Peyer's patch (tissue), 4 donors: ENCODE results near the gene MYO1D. TPM values are rescaled to one million over a fixed set of nuclear protein-coding genes. Genes with fewer than 3 reads are reported as not detected.
"Not testable (repeated sequence)": the region's sequence is repeated elsewhere in the genome, so short reads cannot be mapped to it uniquely, and the experiment has no call there.

Source experiments
- DNase-seq, 3 donors: peaks; one replicate each; pipeline ENCODE4 v3.0.0-alpha.2; 2017 to 2019
- H3K27ac ChIP-seq, 4 donors: fragments of 200-600 bp; sonication (generic); one replicate each; pipeline ENCODE4 v1.5.1; 2016 to 2019
- H3K27me3 ChIP-seq, 2 donors: fragments of 200-600 bp; sonication (generic); one replicate each; pipeline ENCODE4 v1.5.1; 2019
- H3K36me3 ChIP-seq, 3 donors: fragments of 200-600 bp; sonication (generic); one replicate each; pipeline ENCODE4 v1.5.1; 2016 to 2019
- H3K4me1 ChIP-seq, 4 donors: fragments of 200-600 bp; sonication (generic); one replicate each; pipeline ENCODE4 v1.5.1; 2016 to 2019
- H3K4me3 ChIP-seq, 4 donors: fragments of 200-600 bp; sonication (generic); 1 replicate in 3 of 4; 2 replicates in 1 of 4; pipeline ENCODE4 v1.5.1; 2016 to 2019; ENCODE audit warnings: mild to moderate bottlenecking in 1 of 4
- H3K9me3 ChIP-seq, 4 donors: fragments of 200-600 bp; sonication (generic); one replicate each; pipeline ENCODE4 v1.5.1; 2016 to 2019; ENCODE audit warnings: mild to moderate bottlenecking in 1 of 4
- POLR2A ChIP-seq, 2 donors: fragments of 450-650 bp; IDR thresholded peaks; one replicate each; pipeline ENCODE4 v1.5.1; 2017; ENCODE audit warnings: antibody characterized with exemption in 2 of 2, mild to moderate bottlenecking in 2 of 2, moderate library complexity in 2 of 2
- total RNA-seq, 4 donors: library from RNA; depleted of rRNA; stranded (reverse); fragments of >200 nt; gene quantifications; one replicate each; pipeline ENCODE4 v1.1.0, GENCODE V29; 2016
- TF ChIP-seq, protein P1 (sequence below), 6 experiments: fragments of 450-650 bp in 4 of 6; fragments of 200-600 bp in 2 of 6; sonication (generic) in 1 of 6; IDR thresholded peaks; one replicate each; pipeline ENCODE4 v1.5.1; 2017 to 2019; ENCODE audit warnings: antibody characterized with exemption in 6 of 6, mild to moderate bottlenecking in 3 of 6, moderate library complexity in 1 of 6

The MYO1D gene
- total RNA-seq, 4 donors from 2014 or later: 148 to 340 (median 328) TPM

DNA sequence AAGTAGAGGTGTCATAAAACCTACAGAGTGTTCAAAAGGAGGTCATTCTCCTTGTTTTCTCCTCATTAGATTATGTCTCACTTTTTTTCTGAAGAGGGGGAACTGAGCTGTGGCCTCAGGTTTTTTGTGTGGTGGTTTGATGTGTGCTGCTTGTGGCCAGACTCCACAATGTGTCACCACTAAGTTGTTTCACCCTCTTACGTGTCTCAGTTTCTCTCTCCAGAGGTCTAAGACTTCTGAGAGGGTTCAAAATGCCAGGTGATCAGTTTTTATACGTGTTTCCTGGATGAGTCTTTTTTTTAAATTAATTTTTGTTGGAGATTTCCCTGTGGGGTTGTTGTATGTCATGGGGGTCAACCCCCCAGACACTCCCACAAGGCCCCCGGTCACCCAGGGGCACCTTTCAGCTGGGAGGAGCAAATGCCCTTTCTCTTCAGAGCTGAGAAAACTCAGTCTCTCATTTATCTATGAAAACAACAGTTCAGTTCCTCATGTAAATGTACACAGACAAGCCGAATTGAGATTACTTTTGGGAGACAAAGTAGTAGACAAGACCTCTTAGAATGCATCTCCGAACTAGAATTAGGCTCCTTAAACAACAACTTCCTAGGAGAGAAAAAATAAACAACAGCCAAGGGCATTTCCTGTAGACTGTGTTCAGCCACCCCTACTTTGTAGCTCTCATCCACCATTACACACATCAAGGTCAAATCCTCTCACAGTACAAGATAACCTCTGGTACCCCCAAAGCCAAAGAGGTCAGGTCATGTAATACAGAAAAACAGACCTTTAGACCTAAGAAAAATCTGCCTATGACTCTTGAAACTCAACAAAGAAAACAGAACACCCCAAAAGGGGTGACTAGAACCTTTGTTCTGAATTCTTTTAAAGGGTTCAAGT, 27.1 kb upstream of the MYO1D start:
- no peak for DNase-seq
- no peaks in the 10 kb centered on the region for H3K36me3 ChIP-seq
- TF ChIP-seq, protein P1, sequence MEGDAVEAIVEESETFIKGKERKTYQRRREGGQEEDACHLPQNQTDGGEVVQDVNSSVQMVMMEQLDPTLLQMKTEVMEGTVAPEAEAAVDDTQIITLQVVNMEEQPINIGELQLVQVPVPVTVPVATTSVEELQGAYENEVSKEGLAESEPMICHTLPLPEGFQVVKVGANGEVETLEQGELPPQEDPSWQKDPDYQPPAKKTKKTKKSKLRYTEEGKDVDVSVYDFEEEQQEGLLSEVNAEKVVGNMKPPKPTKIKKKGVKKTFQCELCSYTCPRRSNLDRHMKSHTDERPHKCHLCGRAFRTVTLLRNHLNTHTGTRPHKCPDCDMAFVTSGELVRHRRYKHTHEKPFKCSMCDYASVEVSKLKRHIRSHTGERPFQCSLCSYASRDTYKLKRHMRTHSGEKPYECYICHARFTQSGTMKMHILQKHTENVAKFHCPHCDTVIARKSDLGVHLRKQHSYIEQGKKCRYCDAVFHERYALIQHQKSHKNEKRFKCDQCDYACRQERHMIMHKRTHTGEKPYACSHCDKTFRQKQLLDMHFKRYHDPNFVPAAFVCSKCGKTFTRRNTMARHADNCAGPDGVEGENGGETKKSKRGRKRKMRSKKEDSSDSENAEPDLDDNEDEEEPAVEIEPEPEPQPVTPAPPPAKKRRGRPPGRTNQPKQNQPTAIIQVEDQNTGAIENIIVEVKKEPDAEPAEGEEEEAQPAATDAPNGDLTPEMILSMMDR (IDR thresholded peaks at IDR 0.05): no peak
- no peak for TF ChIP-seq POLR2A (IDR thresholded peaks at IDR 0.05)
- no peak overlapping the region for H3K27ac ChIP-seq
- no peaks in the 10 kb centered on the region for H3K9me3 ChIP-seq
- H3K27me3 ChIP-seq: no peaks in the 10 kb centered on the region
- H3K4me1 ChIP-seq: no peaks in the 10 kb centered on the region
- H3K4me3 ChIP-seq: no peak overlapping the region

DNA sequence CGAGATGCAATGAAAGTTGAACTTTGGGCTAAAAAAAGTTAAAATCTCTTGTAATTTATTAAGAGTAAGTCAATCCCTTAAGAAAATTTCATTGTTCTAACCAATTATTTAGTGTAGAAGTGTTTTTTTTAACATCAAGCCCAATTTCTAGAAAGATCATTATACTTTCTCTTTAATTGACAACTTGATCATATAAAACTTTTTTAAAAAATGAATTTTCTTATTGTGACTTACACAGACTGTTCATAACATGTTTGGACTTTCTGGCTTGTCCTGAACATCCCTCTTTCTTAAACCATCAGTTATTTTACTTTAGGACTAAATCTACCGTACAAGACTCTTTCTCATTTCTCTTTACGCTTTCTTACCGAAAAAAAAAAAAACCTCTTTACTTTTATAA, 24.8 kb upstream of the MYO1D start:
- Histone ChIP-seq H3K4me1 (no peaks in the 10 kb centered on the region), H3K27me3 (no peaks in the 10 kb centered on the region), H3K9me3 (no peaks in the 10 kb centered on the region), H3K4me3 (no peak overlapping the region), H3K27ac (no peak overlapping the region), H3K36me3 (no peaks in the 10 kb centered on the region)
- DNase-seq: no peak
- TF ChIP-seq, protein P1 (IDR thresholded peaks at IDR 0.05): no peak
- no peak for TF ChIP-seq POLR2A (IDR thresholded peaks at IDR 0.05)

DNA sequence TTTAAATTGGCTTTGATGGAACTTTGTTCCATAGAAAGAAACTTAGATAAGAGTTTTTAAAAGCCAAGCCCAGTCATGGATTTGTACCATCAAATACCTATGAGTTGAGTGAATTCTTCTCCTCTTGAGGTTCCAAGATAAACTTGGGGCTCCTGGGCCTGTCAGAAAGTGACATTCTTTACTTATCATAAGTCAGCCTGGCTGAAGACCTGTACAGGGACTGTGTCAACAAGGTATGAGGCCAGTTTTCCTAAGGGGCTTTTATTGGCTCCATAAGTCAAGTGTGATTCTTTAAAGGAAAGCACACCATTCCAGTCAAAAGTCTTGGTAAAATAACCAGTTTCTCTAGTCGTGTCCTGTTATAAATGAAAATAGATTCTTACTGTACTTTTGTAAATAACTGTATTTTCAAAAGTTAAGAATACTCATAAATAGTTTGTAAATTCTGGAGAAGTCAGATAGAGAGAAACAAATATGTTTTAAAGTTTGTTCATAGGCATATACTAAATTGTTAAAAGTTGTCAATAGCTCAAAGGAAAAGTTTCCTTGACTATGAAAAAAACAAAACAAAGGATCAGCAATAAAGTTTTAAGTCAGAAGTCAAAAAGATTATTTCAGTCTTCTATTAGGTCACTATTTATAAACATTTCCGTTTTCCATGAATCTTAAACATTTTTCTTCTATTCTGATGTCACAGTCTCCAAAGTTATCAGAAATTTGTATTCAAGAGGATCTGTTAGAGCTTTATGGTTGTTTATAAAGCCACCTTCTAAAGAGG, 22.5 kb upstream of the MYO1D start:
- H3K4me1 ChIP-seq: no peaks in the 10 kb centered on the region
- H3K27ac ChIP-seq: no peak overlapping the region
- no peaks in the 10 kb centered on the region for H3K27me3 ChIP-seq
- H3K9me3 ChIP-seq: no peaks in the 10 kb centered on the region
- TF ChIP-seq POLR2A (IDR thresholded peaks at IDR 0.05): no peak
- TF ChIP-seq, protein P1 (IDR thresholded peaks at IDR 0.05): no peak
- H3K36me3 ChIP-seq: no peaks in the 10 kb centered on the region
- no peak for DNase-seq
- H3K4me3 ChIP-seq: no peak overlapping the region

DNA sequence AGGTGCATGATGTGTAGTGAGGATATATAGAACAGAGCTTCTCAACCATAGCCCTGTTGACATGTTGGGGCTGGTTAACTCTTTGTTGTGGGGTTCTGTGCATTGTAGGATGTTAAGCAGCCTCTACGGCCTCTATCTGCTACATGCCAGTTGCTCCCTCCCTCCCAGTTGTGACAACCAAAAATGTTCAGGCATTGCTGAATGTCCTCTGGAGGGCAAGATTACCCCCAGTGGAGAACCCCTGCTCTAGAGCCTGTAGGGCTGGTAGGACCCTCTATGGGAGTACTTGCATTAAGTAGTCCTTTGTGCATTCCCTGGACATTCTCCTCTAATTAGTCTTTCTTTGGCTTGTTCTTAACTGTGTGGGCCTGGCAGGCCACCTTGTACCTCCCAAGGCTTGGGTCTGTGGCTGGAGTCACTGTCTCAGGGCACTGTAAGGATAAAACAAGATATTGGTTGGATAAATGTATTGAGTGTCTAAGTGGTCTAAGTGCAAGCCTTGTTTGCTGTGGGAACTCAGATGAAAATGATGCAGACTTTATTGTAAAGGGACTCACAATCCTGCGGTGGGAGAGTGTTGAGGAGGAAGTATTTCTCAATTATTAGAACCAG, 19.8 kb upstream of the MYO1D start:
- H3K27ac ChIP-seq: no peak overlapping the region
- H3K36me3 ChIP-seq: no peaks in the 10 kb centered on the region
- no peaks in the 10 kb centered on the region for H3K27me3 ChIP-seq
- DNase-seq: no peak
- H3K4me3 ChIP-seq: no peak overlapping the region
- TF ChIP-seq, protein P1 (IDR thresholded peaks at IDR 0.05): no peak
- no peak for TF ChIP-seq POLR2A (IDR thresholded peaks at IDR 0.05)
- H3K4me1 ChIP-seq: no peaks in the 10 kb centered on the region
- no peaks in the 10 kb centered on the region for H3K9me3 ChIP-seq

DNA sequence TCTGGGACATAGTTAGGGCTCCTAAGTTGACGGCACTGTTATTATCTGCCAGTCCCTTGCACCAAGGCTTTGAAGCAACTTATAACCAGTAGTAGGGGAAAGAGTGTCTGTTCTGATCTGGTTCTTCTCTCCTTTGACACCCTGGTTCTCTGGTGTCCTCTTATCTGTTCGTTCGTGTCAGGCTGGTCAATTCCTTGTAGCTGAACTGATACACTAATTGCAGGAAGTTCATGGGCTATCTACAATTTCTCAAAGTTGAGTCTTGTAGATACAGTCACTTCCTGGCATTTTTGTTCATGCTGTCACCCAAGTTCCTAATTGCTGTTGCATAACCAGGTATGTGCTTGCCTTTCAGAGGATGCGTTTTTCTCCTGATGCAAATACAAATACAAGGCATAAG, 17.3 kb upstream of the MYO1D start:
- H3K4me1 ChIP-seq: no peaks in the 10 kb centered on the region
- no peak overlapping the region for H3K4me3 ChIP-seq
- no peak for TF ChIP-seq POLR2A (IDR thresholded peaks at IDR 0.05)
- TF ChIP-seq, protein P1 (IDR thresholded peaks at IDR 0.05): no peak
- DNase-seq: no peak
- no peaks in the 10 kb centered on the region for H3K9me3 ChIP-seq
- no peaks in the 10 kb centered on the region for H3K36me3 ChIP-seq
- no peak overlapping the region for H3K27ac ChIP-seq
- no peaks in the 10 kb centered on the region for H3K27me3 ChIP-seq

DNA sequence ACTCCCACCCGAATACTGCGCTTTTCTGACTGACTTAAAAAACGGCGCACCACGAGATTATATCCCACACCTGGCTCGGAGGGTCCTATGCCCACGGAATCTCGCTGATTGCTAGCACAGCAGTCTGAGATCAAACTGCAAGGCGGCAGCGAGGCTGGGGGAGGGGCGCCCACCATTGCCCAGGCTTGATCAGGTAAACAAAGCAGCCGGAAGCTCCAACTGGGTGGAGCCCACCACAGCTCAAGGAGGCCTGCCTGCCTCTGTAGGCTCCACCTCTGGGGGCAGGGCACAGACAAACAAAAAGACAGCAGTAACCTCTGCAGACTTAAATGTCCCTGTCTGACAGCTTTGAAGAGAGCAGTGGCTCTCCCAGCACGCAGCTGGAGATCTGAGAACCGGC, 10.5 kb upstream of the MYO1D start:
- H3K27me3 ChIP-seq, H3K4me1 ChIP-seq, DNase-seq, H3K9me3 ChIP-seq, H3K36me3 ChIP-seq, H3K4me3 ChIP-seq, H3K27ac ChIP-seq: not testable (repeated sequence)

DNA sequence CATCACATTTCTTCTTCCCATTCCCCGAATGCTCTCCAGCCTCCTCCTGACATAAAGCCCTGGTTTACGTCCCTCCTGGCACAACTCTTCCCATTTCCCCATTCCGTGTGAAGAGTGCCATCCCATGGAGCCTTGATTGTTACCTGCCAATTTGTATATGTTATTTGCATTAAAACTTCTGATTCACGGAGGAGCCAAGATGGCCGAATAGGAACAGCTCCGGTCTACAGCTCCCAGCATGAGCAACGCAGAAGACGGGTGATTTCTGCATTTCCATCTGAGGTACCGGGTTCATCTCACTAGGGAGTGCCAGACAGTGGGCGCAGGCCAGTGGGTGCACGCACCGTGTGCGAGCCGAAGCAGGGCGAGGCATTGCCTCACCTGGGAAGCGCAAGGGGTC, 10.0 kb upstream of the MYO1D start:
- H3K27ac ChIP-seq, H3K4me3 ChIP-seq, H3K36me3 ChIP-seq, H3K9me3 ChIP-seq, H3K4me1 ChIP-seq, H3K27me3 ChIP-seq, DNase-seq: not testable (repeated sequence)
